ENCODE measurements around the gene ATP10B. TPM values are rescaled to one million over a fixed set of nuclear protein-coding genes. Genes with fewer than 3 reads are reported as not detected.

Gene ATP10B
- total and polyA plus RNA-seq, 10 of the 15 experiments (the other 5 are each of a cell fraction or from before 2014, with no cell fraction given): not detected

DNA sequence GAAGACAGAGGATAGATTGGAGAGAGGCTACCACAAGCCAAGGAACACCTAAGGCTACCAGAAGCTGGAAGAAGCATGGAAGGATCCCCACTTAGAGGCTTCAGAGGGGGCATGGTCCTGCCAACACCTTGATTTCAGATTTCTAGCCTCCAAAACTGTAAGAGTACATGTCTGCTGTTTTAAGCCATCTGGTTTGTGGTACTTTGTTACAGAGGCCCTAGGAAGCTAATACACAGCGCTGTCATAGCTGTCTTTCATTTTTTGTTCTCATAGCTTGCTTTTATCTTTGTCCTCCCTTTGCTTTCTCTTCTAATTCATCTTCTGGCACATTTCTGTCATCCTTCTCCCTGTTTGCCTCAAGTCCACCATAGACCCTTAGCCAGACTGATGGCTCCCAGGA lies 104.5 kb downstream of the ATP10B start:
- H3K79me2 ChIP-seq (ENCODE audit: control insufficient read depth, insufficient read depth, low read length): no peaks in the 10 kb centered on the region
- no peak overlapping the region for H3K9ac ChIP-seq (ENCODE audit: control insufficient read depth, insufficient read depth, low read length)
- in situ Hi-C loops (cut with MboI) (no loop called here), intact Hi-C loops (cut with micrococcal nuclease; ENCODE audit: unreplicated experiment) (no loop called here)
- no peaks in the 10 kb centered on the region for H3K27me3 ChIP-seq (replicated peaks in 1 of 2; ENCODE audit: control insufficient read depth in 2 of 2, insufficient read depth in 2 of 2, low read length in 1 of 2)
- DNase-seq (ENCODE audit: low read depth, low spot score) (no peak), ATAC-seq (no peak), FAIRE-seq (peak; percentile 75)
- no peak overlapping the region; the same call in 1 of the 2 replicates for H3K4me2 ChIP-seq (ENCODE audit: control insufficient read depth, insufficient read depth)
- ChIA-PET CTCF (interaction anchor here (0.6 to 1.5 kb wide), 3 partner anchors 21 to 851 kb away, joined by 3 to 6 read pairs (median 3); no protein-coding TSS in a partner anchor), RAD21 (ENCODE audit: unreplicated experiment) (no interaction called here), POLR2A (no interaction called here), SMC1A (ENCODE audit: uncharacterized antibody, unreplicated experiment) (interaction anchor here (1.1 kb wide), 1 partner anchor 40 kb away, joined by 4 read pairs; no protein-coding TSS in a partner anchor)
- H3K4me3 ChIP-seq: no peak overlapping the region
- TF ChIP-seq, protein P1, sequence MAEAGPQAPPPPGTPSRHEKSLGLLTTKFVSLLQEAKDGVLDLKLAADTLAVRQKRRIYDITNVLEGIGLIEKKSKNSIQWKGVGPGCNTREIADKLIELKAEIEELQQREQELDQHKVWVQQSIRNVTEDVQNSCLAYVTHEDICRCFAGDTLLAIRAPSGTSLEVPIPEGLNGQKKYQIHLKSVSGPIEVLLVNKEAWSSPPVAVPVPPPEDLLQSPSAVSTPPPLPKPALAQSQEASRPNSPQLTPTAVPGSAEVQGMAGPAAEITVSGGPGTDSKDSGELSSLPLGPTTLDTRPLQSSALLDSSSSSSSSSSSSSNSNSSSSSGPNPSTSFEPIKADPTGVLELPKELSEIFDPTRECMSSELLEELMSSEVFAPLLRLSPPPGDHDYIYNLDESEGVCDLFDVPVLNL (IDR thresholded peaks at IDR 0.05; ENCODE audit: low read depth, low read length): no peak
- TF ChIP-seq RB1 (IDR thresholded peaks at IDR 0.05; ENCODE audit: borderline replicate concordance) (no peak), MYC (IDR thresholded peaks at IDR 0.05; ENCODE audit: insufficient read depth, insufficient read length, insufficient replicate concordance, low read length, severe bottlenecking) (no peak), IKZF1 (conservative IDR thresholded peaks at IDR 0.05) (no peak), HCFC1 (IDR thresholded peaks at IDR 0.05; ENCODE audit: low read length) (no peak), ZZZ3 (IDR thresholded peaks at IDR 0.05; ENCODE audit: control insufficient read depth, insufficient read length, low read depth) (no peak), TCF3 (IDR thresholded peaks at IDR 0.05; ENCODE audit: borderline replicate concordance, insufficient read depth, low read depth, low read length) (no peak), ZNF217 (IDR thresholded peaks at IDR 0.05) (no peak)
- TF ChIP-seq, protein P2, sequence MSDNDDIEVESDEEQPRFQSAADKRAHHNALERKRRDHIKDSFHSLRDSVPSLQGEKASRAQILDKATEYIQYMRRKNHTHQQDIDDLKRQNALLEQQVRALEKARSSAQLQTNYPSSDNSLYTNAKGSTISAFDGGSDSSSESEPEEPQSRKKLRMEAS (IDR thresholded peaks at IDR 0.05; ENCODE audit: low read depth, low read length): no peak
- H3K9me3 ChIP-seq (replicated peaks; ENCODE audit: control insufficient read depth, insufficient read depth, low read length): no peaks in the 10 kb centered on the region; the same call in 2 of the 3 replicates
- no TSS peak for BruUV-seq (replicated peaks)
- no peaks in the 10 kb centered on the region for H4K20me1 ChIP-seq (ENCODE audit: control insufficient read depth, insufficient read depth)
- WGBS (ENCODE audit: insufficient coverage, insufficient replicate concordance, low lambda C conversion rate, missing lambda C conversion rate): 88% methylated on average over 1 of the region's 1 CpG
- H3K36me3 ChIP-seq (ENCODE audit: control insufficient read depth in 2 of 2, insufficient read depth in 2 of 2, low read length in 1 of 2): no peaks in the 10 kb centered on the region
- no peak overlapping the region; the same call in 1 of the 2 replicates for H2AFZ ChIP-seq (ENCODE audit: control insufficient read depth, low read depth, low read length)
- H3K4me1 ChIP-seq (ENCODE audit: control insufficient read depth, insufficient read depth, low read length): peaks cover 4% of the 10 kb centered on the region; the same call in 1 of the 2 replicates
- H3K27ac ChIP-seq (ENCODE audit: control insufficient read depth, insufficient read depth): no peak overlapping the region

Measured in GM12878 (cell line).